Type B pancreatic cell (in vitro differentiated cells): Measurements from ENCODE around the gene OXCT1. TPM values are rescaled to one million over a fixed set of nuclear protein-coding genes. Genes with fewer than 3 reads are reported as not detected.
"Not testable (repeated sequence)": the region's sequence is repeated elsewhere in the genome, so short reads cannot be mapped to it uniquely, and the experiment has no call there.

ENCODE experiments used
- DNase-seq: peaks from one replicate; pipeline ENCODE4 v3.0.0; 2021; ENCODE audit warnings: mixed read lengths; ENCODE audit not compliant: unreplicated experiment; ENCODE audit errors: extremely low spot score
- H3K27ac Mint-ChIP-seq: 2 replicates; pipeline ENCODE4 v1.8.0; 2021; ENCODE audit warnings: mild to moderate bottlenecking, mixed read lengths
- H3K27me3 Mint-ChIP-seq: 2 replicates; pipeline ENCODE4 v1.8.0; 2021; ENCODE audit warnings: mixed read lengths
- H3K36me3 Mint-ChIP-seq: 2 replicates; pipeline ENCODE4 v1.8.0; 2021; ENCODE audit warnings: mixed read lengths
- H3K4me1 Mint-ChIP-seq: one replicate; pipeline ENCODE4 v1.8.0; 2021; ENCODE audit warnings: mixed read lengths; ENCODE audit not compliant: unreplicated experiment
- H3K4me3 Mint-ChIP-seq: 2 replicates; pipeline ENCODE4 v1.8.0; 2021; ENCODE audit warnings: mild to moderate bottlenecking, mixed read lengths
- H3K9me3 Mint-ChIP-seq: 2 replicates; pipeline ENCODE4 v1.8.0; 2021; ENCODE audit warnings: mixed read lengths
- CTCF ChIP-seq: fragments of 200-600 bp; sonication (generic); conservative IDR thresholded peaks from 2 replicates; pipeline ENCODE4 v1.5.0; 2021; ENCODE audit warnings: antibody characterized with exemption, mild to moderate bottlenecking
- total RNA-seq: library from RNA; stranded (reverse); gene quantifications from 2 replicates; pipeline ENCODE4 v1.2.1, GENCODE V29; 2021; ENCODE audit warnings: low replicate concordance

The OXCT1 gene
- total RNA-seq, 1 donor from 2014 or later: 26.4 TPM

- no peaks in the 10 kb centered on the region for H3K4me1 Mint-ChIP-seq
- H3K27ac Mint-ChIP-seq: no peak overlapping the region
- no peak overlapping the region for H3K4me3 Mint-ChIP-seq
- H3K9me3 Mint-ChIP-seq: no peaks in the 10 kb centered on the region
- DNase-seq: no peak
- TF ChIP-seq CTCF: no peak
- H3K36me3 Mint-ChIP-seq: no peaks in the 10 kb centered on the region
- H3K27me3 Mint-ChIP-seq: no peaks in the 10 kb centered on the region
These were observed 55.0 kb downstream of the OXCT1 start for GRCh38 chr5:41815261-41815660.

- not testable (repeated sequence) for H3K27ac Mint-ChIP-seq, DNase-seq, H3K36me3 Mint-ChIP-seq, H3K4me3 Mint-ChIP-seq, H3K27me3 Mint-ChIP-seq, H3K4me1 Mint-ChIP-seq, H3K9me3 Mint-ChIP-seq
These were observed 55.9 kb downstream of the OXCT1 start for GRCh38 chr5:41814306-41814705.

- no peak for DNase-seq
- Mint-ChIP-seq H3K36me3 (peaks cover under 1% of the 10 kb centered on the region), H3K27ac (no peak overlapping the region), H3K27me3 (no peaks in the 10 kb centered on the region), H3K4me3 (no peak overlapping the region), H3K9me3 (no peaks in the 10 kb centered on the region), H3K4me1 (no peaks in the 10 kb centered on the region)
- no peak for TF ChIP-seq CTCF
These were observed 58.1 kb downstream of the OXCT1 start for GRCh38 chr5:41812156-41812555.

- Mint-ChIP-seq H3K27ac (no peak overlapping the region), H3K4me3 (no peak overlapping the region), H3K4me1 (no peaks in the 10 kb centered on the region)
These were observed 61.1 kb downstream of the OXCT1 start for GRCh38 chr5:41809128-41809527.

GRCh38 chr5:41808294-41808693 lies 61.9 kb downstream of the OXCT1 start:
- no peak overlapping the region for H3K4me3 Mint-ChIP-seq
- H3K36me3 Mint-ChIP-seq: peaks cover 13% of the 10 kb centered on the region
- TF ChIP-seq CTCF: no peak
- H3K9me3 Mint-ChIP-seq: no peaks in the 10 kb centered on the region
- DNase-seq: no peak
- H3K4me1 Mint-ChIP-seq: no peaks in the 10 kb centered on the region
- no peaks in the 10 kb centered on the region for H3K27me3 Mint-ChIP-seq
- no peak overlapping the region for H3K27ac Mint-ChIP-seq

More at GRCh38 chr5:41809128-41809527, 61.1 kb downstream of the OXCT1 start:
- no peak for TF ChIP-seq CTCF
- peaks cover 7% of the 10 kb centered on the region for H3K36me3 Mint-ChIP-seq
- DNase-seq: no peak
- H3K27me3 Mint-ChIP-seq: no peaks in the 10 kb centered on the region
- H3K9me3 Mint-ChIP-seq: no peaks in the 10 kb centered on the region

GRCh38 chr5:41797662-41798061 lies 72.6 kb downstream of the OXCT1 start:
- no peak for DNase-seq
- no peak overlapping the region for H3K27ac Mint-ChIP-seq
- TF ChIP-seq CTCF: no peak
- H3K27me3 Mint-ChIP-seq: no peaks in the 10 kb centered on the region
- H3K36me3 Mint-ChIP-seq: peaks cover 20% of the 10 kb centered on the region
- H3K4me1 Mint-ChIP-seq: peaks cover 20% of the 10 kb centered on the region
- H3K9me3 Mint-ChIP-seq: no peaks in the 10 kb centered on the region
- no peak overlapping the region for H3K4me3 Mint-ChIP-seq
